Measurements from ENCODE around the gene ZNF396.
A peak's percentile ranks its signal among the peaks of the same experiment; 100 is the strongest.

Gene ZNF396

GRCh38 chr18:35376742-35377695 lies at the start of gene ZNF396:
ZNF396 (minus strand) TSS chr18:35377337; CDS start chr18:35374292, 3,045 bp downstream.
- peak; percentile 23 for DNase-seq

- DNase-seq, result no peak
Observed at GRCh38 chr18:35426786-35427185, 49.6 kb upstream of the ZNF396 start.

- DNase-seq, result no peak
Observed at GRCh38 chr18:35424356-35424755, 47.2 kb upstream of the ZNF396 start.

GRCh38 chr18:35422237-35422636 lies 45.1 kb upstream of the ZNF396 start:
- DNase-seq, result no peak

GRCh38 chr18:35418610-35419009 lies 41.5 kb upstream of the ZNF396 start:
- DNase-seq, result no peak

- DNase-seq, result no peak
Observed at GRCh38 chr18:35417223-35417622, 40.1 kb upstream of the ZNF396 start.

- DNase-seq, result no peak
Observed at GRCh38 chr18:35415511-35416073, 38.5 kb upstream of the ZNF396 start.

- DNase-seq, result no peak
Observed at GRCh38 chr18:35413163-35413511, 36.0 kb upstream of the ZNF396 start.

GRCh38 chr18:35411625-35412351 lies 34.7 kb upstream of the ZNF396 start:
- no peak for DNase-seq

GRCh38 chr18:35410561-35410960 lies 33.4 kb upstream of the ZNF396 start:
- DNase-seq, result no peak

GRCh38 chr18:35409911-35410310 lies 32.8 kb upstream of the ZNF396 start:
- DNase-seq, result no peak

- DNase-seq, result no peak
Observed at GRCh38 chr18:35408843-35409261, 31.7 kb upstream of the ZNF396 start.

- DNase-seq, result peak; percentile 47
Observed at GRCh38 chr18:35407871-35408481, 30.8 kb upstream of the ZNF396 start.

- no peak for DNase-seq
Observed at GRCh38 chr18:35406666-35407065, 29.5 kb upstream of the ZNF396 start.

- DNase-seq, result no peak
Observed at GRCh38 chr18:35397976-35398375, 20.8 kb upstream of the ZNF396 start.

GRCh38 chr18:35393716-35394115 lies 16.6 kb upstream of the ZNF396 start:
- no peak for DNase-seq

- no peak for DNase-seq
Observed at GRCh38 chr18:35392375-35392774, 15.2 kb upstream of the ZNF396 start.

- DNase-seq, result no peak
Observed at GRCh38 chr18:35390951-35391700, 14.0 kb upstream of the ZNF396 start.

GRCh38 chr18:35389095-35389618 lies 12.0 kb upstream of the ZNF396 start:
- no peak for DNase-seq

GRCh38 chr18:35387152-35387571 lies 10.0 kb upstream of the ZNF396 start:
- DNase-seq, result no peak

- peak; percentile 57 for DNase-seq
Observed at GRCh38 chr18:35386600-35387100, 9.5 kb upstream of the ZNF396 start.

- no peak for DNase-seq
Observed at GRCh38 chr18:35383136-35383535, 6.0 kb upstream of the ZNF396 start.
